Measurements from ENCODE around the gene ZAP70. TPM values are rescaled to one million over a fixed set of nuclear protein-coding genes. Genes with fewer than 3 reads are reported as not detected.
A peak's percentile ranks its signal among the peaks of the same experiment; 100 is the strongest.

The ZAP70 gene
- total RNA-seq, 1 experiment from 2014 or later, result not detected

DNA sequence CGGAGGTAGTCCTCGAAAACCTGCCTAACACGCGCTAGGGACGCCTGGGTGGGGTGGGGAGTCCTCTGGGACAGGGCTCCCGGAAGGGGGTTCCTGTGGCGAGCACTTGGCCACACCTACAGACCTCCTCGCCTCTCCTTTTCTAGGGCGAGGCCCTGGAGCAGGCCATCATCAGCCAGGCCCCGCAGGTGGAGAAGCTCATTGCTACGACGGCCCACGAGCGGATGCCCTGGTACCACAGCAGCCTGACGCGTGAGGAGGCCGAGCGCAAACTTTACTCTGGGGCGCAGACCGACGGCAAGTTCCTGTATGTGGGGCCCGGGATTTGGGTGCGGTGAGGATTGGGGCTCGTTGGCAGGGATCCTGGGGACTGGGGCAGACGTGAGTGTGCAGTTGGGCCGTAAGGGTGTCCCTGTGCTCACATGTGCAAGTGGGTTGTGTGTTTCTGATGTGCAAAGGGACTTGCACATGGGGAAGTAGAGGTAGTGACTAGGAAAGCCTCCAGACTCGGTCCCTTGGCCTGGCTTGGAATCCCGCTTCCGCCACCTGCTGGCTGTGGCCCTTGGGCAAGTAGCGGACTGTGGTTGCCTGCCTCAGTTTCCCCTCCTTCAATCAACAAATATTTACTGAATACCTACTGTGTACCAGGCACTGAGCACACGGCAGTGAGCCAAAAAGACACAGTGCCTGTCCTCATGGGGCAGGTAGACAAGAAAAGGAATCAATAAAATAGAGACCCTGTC lies 11.7 kb downstream of the ZAP70 start:
- DNase-seq (ENCODE audit: low read depth, low spot score), result no peak
- in situ Hi-C loops (cut with HindIII; ENCODE audit: low pct_unique_long_range_greater_than_20kb, low sequenced_read_pairs), result no loop called here

DNA sequence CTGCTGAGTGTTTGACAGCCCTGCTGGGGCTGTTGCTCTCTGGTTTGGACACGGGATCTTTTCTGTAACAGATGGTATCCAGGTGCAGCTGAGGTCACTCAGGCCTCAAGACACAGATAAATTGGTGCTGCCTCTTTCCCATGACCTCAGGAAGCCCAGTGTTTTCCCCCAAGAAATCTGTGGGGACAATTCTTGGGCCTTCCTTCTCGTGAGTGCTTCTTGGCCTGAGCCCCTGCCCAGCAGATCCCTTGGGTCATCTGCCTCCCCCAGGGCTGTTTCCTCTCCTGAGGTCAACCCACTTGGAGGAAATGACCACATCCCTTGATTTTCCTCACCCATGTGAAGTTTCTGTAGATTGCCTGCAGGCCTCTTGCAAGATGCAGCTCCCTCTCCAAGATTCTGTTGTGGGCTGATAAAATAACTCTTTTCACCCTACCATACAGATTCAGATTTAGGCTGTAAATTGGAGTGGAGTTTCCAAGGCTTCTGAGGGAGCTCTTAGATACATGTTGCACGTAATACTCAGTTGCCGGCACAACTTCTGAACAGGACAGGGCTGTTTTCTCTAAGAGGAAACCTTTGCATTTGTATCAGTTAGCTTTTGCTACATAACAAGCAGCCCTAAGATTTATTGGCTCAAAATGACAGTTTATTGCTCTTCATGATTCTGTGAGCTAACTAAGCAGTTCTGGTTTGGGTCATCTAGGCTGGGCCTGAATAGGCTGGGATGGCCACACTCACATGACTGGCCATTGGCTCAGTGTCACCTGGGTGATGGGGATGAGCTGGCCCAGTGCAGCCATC lies 13.1 kb downstream of the ZAP70 start:
- in situ Hi-C loops (cut with HindIII; ENCODE audit: low pct_unique_long_range_greater_than_20kb, low sequenced_read_pairs), result no loop called here
- no peak for DNase-seq (ENCODE audit: low read depth, low spot score)

- in situ Hi-C loops (cut with HindIII; ENCODE audit: low pct_unique_long_range_greater_than_20kb, low sequenced_read_pairs), result no loop called here
- DNase-seq (ENCODE audit: low read depth, low spot score), result no peak
These were observed 13.9 kb downstream of the ZAP70 start for GRCh38 chr2:97727296-97727695.

DNA sequence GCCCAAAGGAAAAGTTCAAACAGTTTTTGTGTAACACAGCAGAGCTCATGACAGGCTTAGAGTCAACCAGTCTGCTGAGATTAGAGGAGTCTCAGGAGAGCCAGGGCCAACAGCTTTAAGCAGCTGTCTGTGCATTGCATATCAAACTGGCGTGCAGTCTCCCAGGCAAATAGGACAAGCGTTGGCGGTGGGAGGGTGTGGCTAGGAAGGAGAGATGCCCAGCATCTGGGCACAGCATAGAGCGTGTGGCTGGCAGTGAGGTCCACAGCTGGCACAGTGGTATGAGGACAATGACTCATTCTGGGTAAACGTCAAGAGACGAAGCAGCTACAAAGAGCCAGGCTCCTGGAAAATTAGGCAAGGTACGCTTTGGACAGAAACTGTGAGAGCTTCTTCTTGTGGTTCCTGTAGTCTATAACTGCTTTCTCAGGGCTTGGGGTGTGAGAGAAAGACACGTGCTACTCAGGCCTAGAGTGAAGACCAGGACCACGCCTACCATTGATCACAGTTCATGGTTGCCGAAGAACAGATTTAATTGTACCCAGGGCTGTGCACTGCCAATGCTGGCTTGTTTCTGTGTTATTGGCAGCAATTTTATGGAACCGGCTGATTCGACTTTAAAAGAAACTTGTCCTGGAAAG lies 14.8 kb downstream of the ZAP70 start:
- in situ Hi-C loops (cut with HindIII; ENCODE audit: low pct_unique_long_range_greater_than_20kb, low sequenced_read_pairs), result no loop called here
- DNase-seq (ENCODE audit: low read depth, low spot score), result peak; percentile 15

DNA sequence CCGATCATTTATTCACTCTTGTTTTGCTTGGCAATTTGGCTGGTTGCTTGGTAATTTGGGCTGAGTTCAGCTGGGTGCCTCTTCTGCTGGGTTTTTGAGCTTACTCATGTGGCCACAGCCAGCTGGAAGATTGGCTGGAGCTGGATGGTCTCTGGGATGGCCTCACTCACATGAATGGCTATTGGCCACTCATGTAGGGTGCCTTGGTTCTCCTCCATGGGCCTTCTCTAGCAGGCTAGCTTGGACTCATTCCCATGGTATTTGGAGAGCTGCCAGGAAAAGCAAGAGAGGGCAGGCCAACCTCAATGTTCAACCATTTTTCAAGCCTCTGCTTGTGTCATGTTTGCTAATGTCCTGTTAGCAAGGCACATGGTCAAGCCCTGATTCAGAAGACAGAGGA lies 16.9 kb downstream of the ZAP70 start:
- in situ Hi-C loops (cut with HindIII; ENCODE audit: low pct_unique_long_range_greater_than_20kb, low sequenced_read_pairs), result no loop called here

GRCh38 chr2:97731274-97732020 lies 18.1 kb downstream of the ZAP70 start:
- in situ Hi-C loops (cut with HindIII; ENCODE audit: low pct_unique_long_range_greater_than_20kb, low sequenced_read_pairs), result no loop called here

More for the DNA sequence above, 16.9 kb downstream of the ZAP70 start:
- no peak for DNase-seq (ENCODE audit: low read depth, low spot score)

DNA sequence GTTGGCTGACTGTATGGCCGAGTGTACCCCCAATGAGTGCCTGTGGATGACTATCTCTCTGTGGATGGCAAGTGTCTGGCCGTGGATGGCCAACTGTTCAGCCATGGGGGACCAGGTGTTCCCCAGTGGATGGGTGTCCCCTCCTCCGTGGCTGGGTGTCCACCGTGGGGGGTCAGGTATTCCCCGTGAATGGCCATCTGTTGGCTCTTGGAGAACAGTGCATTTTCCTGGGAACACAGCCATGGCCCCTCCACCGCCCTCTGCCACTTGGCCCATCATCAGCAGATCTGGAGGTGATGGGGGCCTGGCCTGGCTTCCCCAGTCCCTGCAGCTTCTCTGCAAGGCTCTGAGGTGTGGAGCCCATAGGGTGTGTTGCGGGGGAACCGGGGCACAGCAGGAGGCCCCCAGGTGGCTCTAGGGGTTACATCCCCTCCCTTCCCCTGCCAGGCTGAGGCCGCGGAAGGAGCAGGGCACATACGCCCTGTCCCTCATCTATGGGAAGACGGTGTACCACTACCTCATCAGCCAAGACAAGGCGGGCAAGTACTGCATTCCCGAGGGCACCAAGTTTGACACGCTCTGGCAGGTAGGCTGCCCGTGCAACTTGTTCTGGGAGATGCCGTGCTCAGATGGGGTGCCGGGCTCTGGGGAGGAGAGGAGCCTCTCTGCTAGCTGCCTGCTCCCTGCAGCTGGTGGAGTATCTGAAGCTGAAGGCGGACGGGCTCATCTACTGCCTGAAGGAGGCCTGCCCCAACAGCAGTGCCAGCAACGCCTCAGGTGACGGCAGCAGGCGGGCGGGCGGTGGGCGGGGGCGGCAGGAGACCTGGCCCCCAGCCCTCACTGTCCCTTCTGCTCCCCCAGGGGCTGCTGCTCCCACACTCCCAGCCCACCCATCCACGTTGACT lies 19.3 kb downstream of the ZAP70 start:
- in situ Hi-C loops (cut with HindIII; ENCODE audit: low pct_unique_long_range_greater_than_20kb, low sequenced_read_pairs), result no loop called here
- DNase-seq (ENCODE audit: low read depth, low spot score), result no peak

More at GRCh38 chr2:97731274-97732020, 18.1 kb downstream of the ZAP70 start:
- DNase-seq (ENCODE audit: low read depth, low spot score), result peak; percentile 4

- in situ Hi-C loops (cut with HindIII; ENCODE audit: low pct_unique_long_range_greater_than_20kb, low sequenced_read_pairs), result no loop called here
These were observed 20.1 kb downstream of the ZAP70 start for GRCh38 chr2:97733341-97734035.

GRCh38 chr2:97734061-97735051 lies 21.0 kb downstream of the ZAP70 start:
- in situ Hi-C loops (cut with HindIII; ENCODE audit: low pct_unique_long_range_greater_than_20kb, low sequenced_read_pairs), result no loop called here
- no peak for DNase-seq (ENCODE audit: low read depth, low spot score)

More at GRCh38 chr2:97733341-97734035, 20.1 kb downstream of the ZAP70 start:
- no peak for DNase-seq (ENCODE audit: low read depth, low spot score)

DNA sequence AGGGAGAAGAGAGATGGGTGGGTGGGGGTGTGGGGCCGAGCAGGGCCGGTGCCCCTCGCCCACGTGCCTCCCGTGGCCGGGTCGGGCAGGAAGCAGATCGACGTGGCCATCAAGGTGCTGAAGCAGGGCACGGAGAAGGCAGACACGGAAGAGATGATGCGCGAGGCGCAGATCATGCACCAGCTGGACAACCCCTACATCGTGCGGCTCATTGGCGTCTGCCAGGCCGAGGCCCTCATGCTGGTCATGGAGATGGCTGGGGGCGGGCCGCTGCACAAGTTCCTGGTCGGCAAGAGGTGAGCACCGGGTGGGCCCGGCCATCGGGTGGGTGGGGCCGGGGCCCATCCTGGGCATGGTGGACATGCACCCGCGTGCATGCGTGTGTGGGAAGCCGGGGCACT lies 21.8 kb downstream of the ZAP70 start:
- in situ Hi-C loops (cut with HindIII; ENCODE audit: low pct_unique_long_range_greater_than_20kb, low sequenced_read_pairs), result no loop called here
- DNase-seq (ENCODE audit: low read depth, low spot score), result no peak

DNA sequence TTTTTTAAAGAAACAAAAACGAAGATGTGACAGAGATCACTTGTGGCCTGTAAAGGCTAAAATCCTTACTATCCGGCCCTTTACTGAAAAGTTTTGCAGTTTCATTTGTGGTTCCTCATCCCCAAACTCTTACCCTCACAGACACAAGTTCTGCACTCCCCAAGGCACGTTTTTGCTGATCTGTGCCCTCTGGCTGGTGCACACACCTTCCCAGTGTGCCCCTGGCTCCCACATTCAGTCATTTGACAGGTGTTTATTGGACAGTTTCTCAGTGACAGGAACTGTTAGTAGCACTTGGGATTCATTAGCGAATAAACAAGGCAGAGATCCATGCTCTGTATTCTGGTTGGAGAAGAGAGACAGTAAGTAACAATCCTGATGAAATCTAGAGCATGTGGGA lies 22.8 kb downstream of the ZAP70 start:
- no peak for DNase-seq (ENCODE audit: low read depth, low spot score)
- in situ Hi-C loops (cut with HindIII; ENCODE audit: low pct_unique_long_range_greater_than_20kb, low sequenced_read_pairs), result no loop called here

GRCh38 chr2:97736608-97737330 lies 23.4 kb downstream of the ZAP70 start:
- in situ Hi-C loops (cut with HindIII; ENCODE audit: low pct_unique_long_range_greater_than_20kb, low sequenced_read_pairs), result no loop called here
- no peak for DNase-seq (ENCODE audit: low read depth, low spot score)

- DNase-seq (ENCODE audit: low read depth, low spot score), result no peak
- in situ Hi-C loops (cut with HindIII; ENCODE audit: low pct_unique_long_range_greater_than_20kb, low sequenced_read_pairs), result no loop called here
These were observed 24.2 kb downstream of the ZAP70 start for GRCh38 chr2:97737421-97738178.

All from SK-MEL-5 (cell line).